ENCODE data around the gene RFK. TPM values are rescaled to one million over a fixed set of nuclear protein-coding genes. Genes with fewer than 3 reads are reported as not detected.

The RFK gene
- total RNA-seq, 2 donors from 2014 or later = 16.5 to 17.4 TPM

- H3K9me3 ChIP-seq (ENCODE audit: control insufficient read depth, low read length) = no peaks in the 10 kb centered on the region
- H3K4me3 ChIP-seq (ENCODE audit: low read length) = no peak overlapping the region
- peak; percentile 81 for TF ChIP-seq CTCF (conservative IDR thresholded peaks at IDR 0.05)
- DNase-seq = no peak
- no peaks in the 10 kb centered on the region for H3K36me3 ChIP-seq (ENCODE audit: control insufficient read depth, insufficient read depth, low read length)
- H3K4me3 Mint-ChIP-seq = no peak overlapping the region
- H3K27me3 ChIP-seq (ENCODE audit: control insufficient read depth, insufficient read depth, low read length, poor library complexity, severe bottlenecking) = no peaks in the 10 kb centered on the region
- H3K27ac Mint-ChIP-seq = no peak overlapping the region
- H3K9ac ChIP-seq (ENCODE audit: extremely low read depth, low read length, poor library complexity, severe bottlenecking) = no peak overlapping the region
- 95 to 100% methylated on average over 2 of the region's 2 CpGs for WGBS, 2 experiments (ENCODE audit: insufficient coverage in 1 of 2, insufficient read length in 1 of 2)
- no peak overlapping the region for H3K27ac ChIP-seq (ENCODE audit: low read depth, low read length)
- H3K27me3 Mint-ChIP-seq (ENCODE audit: insufficient read depth) = no peaks in the 10 kb centered on the region
- no peaks in the 10 kb centered on the region for H3K36me3 Mint-ChIP-seq (ENCODE audit: low read depth)
- no peaks in the 10 kb centered on the region for H3K4me1 ChIP-seq (ENCODE audit: control insufficient read depth, insufficient read depth, low read length)
- H3K9me3 Mint-ChIP-seq = peaks cover 2% of the 10 kb centered on the region
- peaks cover 11% of the 10 kb centered on the region for H3K4me1 Mint-ChIP-seq
Measured at GRCh38 chr9:76419782-76420380, 25.7 kb upstream of the RFK start.

- WGBS, 2 experiments (ENCODE audit: insufficient coverage in 1 of 2, insufficient read length in 1 of 2) = 0% methylated on average over 1 of the region's 1 CpG; no CpG with 5 or more reads in 1 of the 2 experiments
- H3K27me3 Mint-ChIP-seq (ENCODE audit: insufficient read depth) = no peaks in the 10 kb centered on the region
- H3K4me3 Mint-ChIP-seq = no peak overlapping the region
- H3K36me3 Mint-ChIP-seq (ENCODE audit: low read depth) = no peaks in the 10 kb centered on the region
- Histone ChIP-seq H3K9me3 (ENCODE audit: control insufficient read depth, low read length) (peaks cover 11% of the 10 kb centered on the region), H3K27ac (ENCODE audit: low read depth, low read length) (no peak overlapping the region), H3K36me3 (ENCODE audit: control insufficient read depth, insufficient read depth, low read length) (no peaks in the 10 kb centered on the region), H3K9ac (ENCODE audit: extremely low read depth, low read length, poor library complexity, severe bottlenecking) (no peak overlapping the region), H3K4me3 (ENCODE audit: low read length) (no peak overlapping the region), H3K4me1 (ENCODE audit: control insufficient read depth, insufficient read depth, low read length) (no peaks in the 10 kb centered on the region), H3K27me3 (ENCODE audit: control insufficient read depth, insufficient read depth, low read length, poor library complexity, severe bottlenecking) (no peaks in the 10 kb centered on the region)
- no peak overlapping the region for H3K27ac Mint-ChIP-seq
- DNase-seq = peak; percentile 56
- H3K4me1 Mint-ChIP-seq = peaks cover 8% of the 10 kb centered on the region
- peaks cover 2% of the 10 kb centered on the region for H3K9me3 Mint-ChIP-seq
- TF ChIP-seq CTCF (conservative IDR thresholded peaks at IDR 0.05) = no peak
Measured at GRCh38 chr9:76417394-76417793, 23.2 kb upstream of the RFK start.

- DNase-seq = no peak
- H3K4me1 Mint-ChIP-seq = peaks cover 8% of the 10 kb centered on the region
- TF ChIP-seq CTCF (conservative IDR thresholded peaks at IDR 0.05) = no peak
- Histone ChIP-seq H3K27ac (ENCODE audit: low read depth, low read length) (no peak overlapping the region), H3K4me3 (ENCODE audit: low read length) (no peak overlapping the region), H3K4me1 (ENCODE audit: control insufficient read depth, insufficient read depth, low read length) (no peaks in the 10 kb centered on the region), H3K27me3 (ENCODE audit: control insufficient read depth, insufficient read depth, low read length, poor library complexity, severe bottlenecking) (no peaks in the 10 kb centered on the region), H3K36me3 (ENCODE audit: control insufficient read depth, insufficient read depth, low read length) (no peaks in the 10 kb centered on the region), H3K9me3 (ENCODE audit: control insufficient read depth, low read length) (peaks cover 11% of the 10 kb centered on the region), H3K9ac (ENCODE audit: extremely low read depth, low read length, poor library complexity, severe bottlenecking) (no peak overlapping the region)
- H3K9me3 Mint-ChIP-seq = peaks cover 2% of the 10 kb centered on the region
- no peaks in the 10 kb centered on the region for H3K36me3 Mint-ChIP-seq (ENCODE audit: low read depth)
- no peak overlapping the region for H3K4me3 Mint-ChIP-seq
- H3K27ac Mint-ChIP-seq = no peak overlapping the region
- no peaks in the 10 kb centered on the region for H3K27me3 Mint-ChIP-seq (ENCODE audit: insufficient read depth)
Measured at GRCh38 chr9:76415731-76416130, 21.5 kb upstream of the RFK start.

Measured in endodermal cell (in vitro differentiated cells).